ENCODE measurements around the gene LIMD2. TPM values are rescaled to one million over a fixed set of nuclear protein-coding genes. Genes with fewer than 3 reads are reported as not detected.

Gene LIMD2
- total and polyA plus RNA-seq, 4 donors = 26.4 to 69.5 (median 30.5) TPM

- WGBS, 2 donors = 90 to 93% methylated on average over 3 of the region's 3 CpGs
- Histone ChIP-seq H3K4me1 (ENCODE audit: control insufficient read depth in 5 of 5, insufficient read depth in 5 of 5, low read length in 5 of 5) (peaks cover 0 to 10% (median 5%) of the 10 kb centered on the region in 5 donors), H3K27me3 (ENCODE audit: control insufficient read depth in 3 of 3, insufficient read depth in 3 of 3, low read length in 2 of 3) (no peaks in the 10 kb centered on the region), H3K4me3 (no peak overlapping the region), H3K36me3 (ENCODE audit: control insufficient read depth in 4 of 4, insufficient read depth in 4 of 4, low read length in 4 of 4) (peaks cover 31 to 45% (median 35%) of the 10 kb centered on the region in 4 donors), H3K27ac (ENCODE audit: low read depth in 1 of 2, low read length in 1 of 2) (no peak overlapping the region), H3K9me3 (ENCODE audit: control insufficient read depth in 4 of 4, insufficient read depth in 3 of 4, low read length in 3 of 4) (no peaks in the 10 kb centered on the region), H3K9ac (ENCODE audit: insufficient read depth in 1 of 2, low read length in 2 of 2) (no peak overlapping the region)
- TF ChIP-seq, protein P1, sequence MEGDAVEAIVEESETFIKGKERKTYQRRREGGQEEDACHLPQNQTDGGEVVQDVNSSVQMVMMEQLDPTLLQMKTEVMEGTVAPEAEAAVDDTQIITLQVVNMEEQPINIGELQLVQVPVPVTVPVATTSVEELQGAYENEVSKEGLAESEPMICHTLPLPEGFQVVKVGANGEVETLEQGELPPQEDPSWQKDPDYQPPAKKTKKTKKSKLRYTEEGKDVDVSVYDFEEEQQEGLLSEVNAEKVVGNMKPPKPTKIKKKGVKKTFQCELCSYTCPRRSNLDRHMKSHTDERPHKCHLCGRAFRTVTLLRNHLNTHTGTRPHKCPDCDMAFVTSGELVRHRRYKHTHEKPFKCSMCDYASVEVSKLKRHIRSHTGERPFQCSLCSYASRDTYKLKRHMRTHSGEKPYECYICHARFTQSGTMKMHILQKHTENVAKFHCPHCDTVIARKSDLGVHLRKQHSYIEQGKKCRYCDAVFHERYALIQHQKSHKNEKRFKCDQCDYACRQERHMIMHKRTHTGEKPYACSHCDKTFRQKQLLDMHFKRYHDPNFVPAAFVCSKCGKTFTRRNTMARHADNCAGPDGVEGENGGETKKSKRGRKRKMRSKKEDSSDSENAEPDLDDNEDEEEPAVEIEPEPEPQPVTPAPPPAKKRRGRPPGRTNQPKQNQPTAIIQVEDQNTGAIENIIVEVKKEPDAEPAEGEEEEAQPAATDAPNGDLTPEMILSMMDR (IDR thresholded peaks at IDR 0.05; ENCODE audit: control extremely low read depth, extremely low read depth) = no peak
- no peak for ATAC-seq (ENCODE audit: insufficient read depth, low FRiP score)
- DNase-seq = no peak
Measured at GRCh38 chr17:63685578-63685977, 14.3 kb downstream of the LIMD2 start.

GRCh38 chr17:63685041-63685440, 14.9 kb downstream of the LIMD2 start:
- no peaks in the 10 kb centered on the region for H3K27me3 ChIP-seq (ENCODE audit: control insufficient read depth in 3 of 3, insufficient read depth in 3 of 3, low read length in 2 of 3)
- H3K9me3 ChIP-seq (ENCODE audit: control insufficient read depth in 4 of 4, insufficient read depth in 3 of 4, low read length in 3 of 4) = no peaks in the 10 kb centered on the region
- peaks cover 0 to 10% (median 5%) of the 10 kb centered on the region in 5 donors for H3K4me1 ChIP-seq (ENCODE audit: control insufficient read depth in 5 of 5, insufficient read depth in 5 of 5, low read length in 5 of 5)
- TF ChIP-seq, protein P1 (IDR thresholded peaks at IDR 0.05; ENCODE audit: control extremely low read depth, extremely low read depth) = no peak
- H3K9ac ChIP-seq (ENCODE audit: insufficient read depth in 1 of 2, low read length in 2 of 2) = no peak overlapping the region
- H3K36me3 ChIP-seq (ENCODE audit: control insufficient read depth in 4 of 4, insufficient read depth in 4 of 4, low read length in 4 of 4) = peaks cover 28 to 40% (median 30%) of the 10 kb centered on the region in 4 donors
- no peak overlapping the region for H3K4me3 ChIP-seq
- ATAC-seq (ENCODE audit: insufficient read depth, low FRiP score) (no peak), DNase-seq (no peak)
- 34 to 69% methylated on average over 2 of the region's 2 CpGs for WGBS, 2 donors
- peak overlapping the region in 1 of 2 donors; percentile 24 for H3K27ac ChIP-seq (ENCODE audit: low read depth in 1 of 2, low read length in 1 of 2)

DNA sequence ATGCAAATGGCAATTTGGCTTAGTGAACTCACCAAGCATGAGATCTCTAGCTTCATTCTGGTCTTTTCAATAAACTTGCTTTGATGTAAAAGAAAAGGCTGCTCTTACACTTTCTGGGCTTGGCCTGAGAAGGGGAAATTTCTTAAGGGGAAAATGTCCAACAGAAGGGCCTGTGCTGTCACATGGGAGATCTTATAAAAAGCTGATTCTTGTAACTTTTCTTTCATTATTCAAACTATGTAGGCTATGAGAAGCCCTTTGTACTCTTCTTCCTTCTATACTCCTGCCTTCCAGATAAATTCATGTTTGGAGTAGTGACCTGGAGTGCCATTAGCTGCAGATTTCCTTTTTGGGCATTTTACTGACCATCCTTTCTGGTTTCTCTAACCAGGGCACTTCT, 16.9 kb downstream of the LIMD2 start:
- DNase-seq = no peak
- no peak for ATAC-seq (ENCODE audit: insufficient read depth, low FRiP score)
- peaks cover 12 to 26% (median 19%) of the 10 kb centered on the region in 4 donors for H3K36me3 ChIP-seq (ENCODE audit: control insufficient read depth in 4 of 4, insufficient read depth in 4 of 4, low read length in 4 of 4)
- H3K27me3 ChIP-seq (ENCODE audit: control insufficient read depth in 3 of 3, insufficient read depth in 3 of 3, low read length in 2 of 3) = no peaks in the 10 kb centered on the region
- no peaks in the 10 kb centered on the region for H3K9me3 ChIP-seq (ENCODE audit: control insufficient read depth in 4 of 4, insufficient read depth in 3 of 4, low read length in 3 of 4)
- H3K4me3 ChIP-seq = no peak overlapping the region
- TF ChIP-seq, protein P1 (IDR thresholded peaks at IDR 0.05; ENCODE audit: control extremely low read depth, extremely low read depth) = no peak
- H3K9ac ChIP-seq (ENCODE audit: insufficient read depth in 1 of 2, low read length in 2 of 2) = no peak overlapping the region
- H3K27ac ChIP-seq (ENCODE audit: low read depth in 1 of 2, low read length in 1 of 2) = no peak overlapping the region
- H3K4me1 ChIP-seq (ENCODE audit: control insufficient read depth in 5 of 5, insufficient read depth in 5 of 5, low read length in 5 of 5) = peaks cover 0 to 14% (median 5%) of the 10 kb centered on the region in 5 donors

DNA sequence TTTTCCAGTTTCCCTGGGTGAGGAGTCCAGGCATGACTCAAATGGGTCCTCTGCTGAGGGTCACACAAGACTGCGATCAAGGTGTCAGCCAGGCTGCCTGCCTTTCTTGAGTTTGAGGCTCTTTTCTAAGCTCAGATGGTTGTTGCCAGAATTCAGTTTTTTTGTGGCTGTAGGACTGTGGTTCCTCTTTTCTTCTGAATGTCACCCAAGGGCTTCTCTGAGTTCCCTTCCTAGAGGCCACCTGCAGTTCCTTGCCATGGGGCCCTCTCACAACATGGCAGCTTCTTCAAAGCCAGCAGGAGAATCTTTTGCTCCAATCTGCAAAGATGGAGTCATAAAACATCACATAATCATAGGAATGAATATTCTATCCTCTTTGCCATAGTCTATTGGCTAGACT, 17.5 kb downstream of the LIMD2 start:
- Histone ChIP-seq H3K36me3 (ENCODE audit: control insufficient read depth in 4 of 4, insufficient read depth in 4 of 4, low read length in 4 of 4) (peaks cover 12 to 27% (median 18%) of the 10 kb centered on the region in 4 donors), H3K9me3 (ENCODE audit: control insufficient read depth in 4 of 4, insufficient read depth in 3 of 4, low read length in 3 of 4) (no peaks in the 10 kb centered on the region), H3K27ac (ENCODE audit: low read depth in 1 of 2, low read length in 1 of 2) (no peak overlapping the region), H3K4me1 (ENCODE audit: control insufficient read depth in 5 of 5, insufficient read depth in 5 of 5, low read length in 5 of 5) (peaks cover 0 to 14% (median 5%) of the 10 kb centered on the region in 5 donors), H3K27me3 (ENCODE audit: control insufficient read depth in 3 of 3, insufficient read depth in 3 of 3, low read length in 2 of 3) (no peaks in the 10 kb centered on the region), H3K9ac (ENCODE audit: insufficient read depth in 1 of 2, low read length in 2 of 2) (no peak overlapping the region), H3K4me3 (no peak overlapping the region)
- no peak for ATAC-seq (ENCODE audit: insufficient read depth, low FRiP score)
- whole genome bisulfite sequencing, 2 donors = 99 to 100% methylated on average over 1 of the region's 1 CpG
- DNase-seq = no peak
- TF ChIP-seq, protein P1 (IDR thresholded peaks at IDR 0.05; ENCODE audit: control extremely low read depth, extremely low read depth) = no peak

Data from lung (tissue), 12 donors.